ENCODE measurements around the gene CFAP157.
"Not testable (repeated sequence)": the region's sequence is repeated elsewhere in the genome, so short reads cannot be mapped to it uniquely, and the experiment has no call there.

CFAP157 gene

DNA sequence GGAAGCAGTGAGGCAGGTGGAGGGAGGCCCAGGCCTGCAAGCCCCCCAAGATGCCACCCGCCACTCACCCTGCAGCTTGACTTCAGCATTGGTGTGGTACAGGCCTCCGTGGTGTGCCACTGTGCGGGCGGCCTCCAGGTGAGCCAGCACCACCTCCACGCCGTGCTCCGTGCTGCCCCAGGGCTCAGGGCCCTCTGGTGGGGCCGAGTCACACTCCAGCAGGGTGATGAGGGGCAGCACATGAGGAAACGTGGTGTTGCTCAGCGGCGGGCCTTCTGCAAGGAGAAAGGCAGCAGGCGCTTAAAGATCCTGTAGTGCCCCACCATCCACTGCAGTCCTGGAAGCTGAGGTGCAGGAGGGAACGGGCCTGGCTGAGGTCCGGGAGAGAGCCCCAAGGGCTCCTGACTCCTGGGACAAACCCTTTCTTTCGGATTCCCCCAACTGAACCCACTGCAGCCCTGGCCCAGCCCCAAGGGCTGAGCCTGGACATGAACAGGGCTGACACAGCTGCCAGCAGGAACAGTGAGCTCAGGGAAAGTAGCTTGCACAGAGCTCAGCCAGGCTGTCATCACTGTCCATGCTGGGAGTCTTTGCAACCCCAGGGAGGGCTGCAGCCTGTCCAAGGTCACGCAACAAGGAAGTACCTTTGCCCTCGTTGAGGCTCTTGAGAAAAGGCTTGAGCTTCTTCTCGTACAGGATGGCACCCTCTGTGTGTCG is 33.0 kb downstream of the CFAP157 start:
- DNase-seq = no peak

DNA sequence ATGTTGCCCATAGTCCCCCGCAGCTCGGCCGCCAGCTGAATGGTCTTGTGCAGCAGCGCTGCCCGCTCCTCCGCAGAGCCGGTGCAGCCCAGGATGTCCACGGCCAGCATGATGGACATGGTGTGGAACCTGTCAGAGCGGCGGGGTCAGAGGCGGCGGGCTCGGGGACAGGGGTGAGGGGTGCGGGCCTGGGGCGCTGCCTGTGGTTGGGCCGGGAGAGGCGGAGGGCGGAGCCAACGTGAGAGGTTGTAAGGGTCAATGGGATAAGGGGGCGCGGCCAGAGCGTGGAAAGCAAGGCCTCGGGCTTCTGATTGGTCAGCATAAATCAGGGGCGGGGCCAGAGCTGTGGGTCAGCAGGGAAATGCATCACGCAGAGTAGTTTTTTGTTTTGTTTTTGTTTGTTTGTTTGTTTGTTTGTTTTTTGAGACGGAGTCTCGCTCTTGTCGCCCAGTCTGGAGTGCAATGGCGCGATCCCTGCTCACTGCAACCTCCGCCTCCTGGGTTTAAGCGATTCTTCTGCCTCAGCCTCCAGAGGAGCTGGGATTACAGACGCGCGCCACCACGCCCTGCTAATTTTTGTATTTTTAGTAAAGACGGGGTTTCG is 35.1 kb downstream of the CFAP157 start:
- peak in 1 of 2 experiments; percentile 59 for DNase-seq

DNA sequence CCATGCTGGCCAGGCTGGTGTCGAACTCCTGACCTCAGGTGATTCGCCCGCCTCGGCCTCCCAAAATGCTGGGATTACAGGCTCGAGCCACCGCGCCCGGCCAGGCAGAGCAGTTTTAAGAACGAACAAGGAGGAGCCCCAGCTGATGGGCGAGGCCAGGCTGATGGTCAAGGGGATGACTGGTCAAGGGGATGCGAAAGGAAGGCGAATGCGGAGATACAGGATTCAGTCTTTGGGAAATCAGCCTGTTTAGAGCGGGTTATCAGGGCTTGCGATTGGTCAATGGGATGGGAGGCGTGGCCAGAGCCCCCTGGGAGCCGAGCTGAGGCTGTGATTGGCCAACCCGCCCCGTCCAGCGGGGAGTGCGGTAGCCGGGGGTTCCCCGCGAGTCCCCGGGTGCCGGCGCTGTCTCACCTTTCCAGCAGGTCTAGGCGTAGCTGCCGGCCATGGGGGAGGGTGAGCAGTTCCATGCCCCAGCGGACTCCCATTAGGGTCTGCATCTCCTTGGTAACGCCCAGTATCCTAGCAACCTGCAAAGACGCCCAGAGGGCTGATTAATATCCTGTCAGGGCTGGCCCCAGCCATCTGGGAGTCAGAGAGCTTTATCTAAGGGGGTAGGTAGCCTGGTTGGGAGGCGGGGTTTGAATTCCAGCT is 35.8 kb downstream of the CFAP157 start:
- DNase-seq = peak; percentile 70 to 79

- no peak for DNase-seq
Observed at GRCh38 chr9:127744398-127745110, 37.8 kb downstream of the CFAP157 start.

DNA sequence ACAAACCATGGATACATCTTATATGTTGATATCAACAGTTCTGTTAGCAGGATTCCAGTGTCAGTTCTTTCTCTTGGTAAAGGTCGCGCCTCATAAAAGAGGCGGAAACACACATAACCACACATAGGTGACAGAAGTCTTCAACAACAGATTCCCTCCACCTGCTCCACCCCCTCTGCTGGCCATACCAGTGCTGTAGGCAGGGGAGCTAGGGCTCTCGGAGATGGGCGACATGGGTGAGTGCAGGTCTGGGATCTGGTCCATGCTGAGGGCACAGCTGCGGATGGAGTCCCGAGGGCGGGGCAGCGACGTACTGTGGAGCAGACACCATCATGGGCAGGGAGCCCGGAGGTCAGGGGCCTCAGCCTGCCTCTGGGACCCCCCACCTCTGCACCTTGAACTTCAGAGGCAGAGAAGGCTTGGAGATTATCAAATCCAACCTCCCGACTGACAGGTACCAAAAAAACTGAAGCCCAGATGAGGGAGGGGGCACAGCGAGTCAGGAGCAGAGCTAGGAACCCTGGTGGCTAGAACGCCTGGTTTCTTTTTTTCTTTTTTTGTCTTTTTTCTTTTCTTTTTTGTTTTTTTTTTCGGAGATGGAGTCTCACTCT is 40.3 kb downstream of the CFAP157 start:
- DNase-seq = peak; percentile 33 to 55

GRCh38 chr9:127749090-127749787 is 42.5 kb downstream of the CFAP157 start:
- no peak for DNase-seq

- DNase-seq = no peak
Observed at GRCh38 chr9:127751269-127752054, 44.7 kb downstream of the CFAP157 start.

- no peak for DNase-seq
Observed at GRCh38 chr9:127753148-127753547, 46.4 kb downstream of the CFAP157 start.

DNA sequence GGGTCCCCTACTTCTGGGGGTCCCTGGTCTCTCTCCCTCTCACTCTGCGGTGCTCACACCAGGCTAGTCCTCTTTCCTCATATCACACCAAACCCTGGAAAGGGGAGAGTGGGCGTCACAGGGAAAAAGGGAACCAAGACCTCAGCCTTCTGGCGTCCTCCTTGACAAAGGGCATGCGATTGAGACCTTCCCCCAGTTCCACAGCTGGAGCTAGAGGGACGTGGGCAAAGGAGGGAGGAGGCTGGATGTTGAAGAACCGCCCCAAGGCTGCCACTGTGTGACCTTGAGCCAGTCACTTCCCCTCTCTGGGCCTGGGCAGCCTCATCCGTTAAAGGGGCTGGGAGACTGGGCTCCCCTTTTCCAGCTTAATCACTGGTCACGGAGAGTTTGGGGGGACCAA is 46.8 kb downstream of the CFAP157 start:
- no peak for DNase-seq

DNA sequence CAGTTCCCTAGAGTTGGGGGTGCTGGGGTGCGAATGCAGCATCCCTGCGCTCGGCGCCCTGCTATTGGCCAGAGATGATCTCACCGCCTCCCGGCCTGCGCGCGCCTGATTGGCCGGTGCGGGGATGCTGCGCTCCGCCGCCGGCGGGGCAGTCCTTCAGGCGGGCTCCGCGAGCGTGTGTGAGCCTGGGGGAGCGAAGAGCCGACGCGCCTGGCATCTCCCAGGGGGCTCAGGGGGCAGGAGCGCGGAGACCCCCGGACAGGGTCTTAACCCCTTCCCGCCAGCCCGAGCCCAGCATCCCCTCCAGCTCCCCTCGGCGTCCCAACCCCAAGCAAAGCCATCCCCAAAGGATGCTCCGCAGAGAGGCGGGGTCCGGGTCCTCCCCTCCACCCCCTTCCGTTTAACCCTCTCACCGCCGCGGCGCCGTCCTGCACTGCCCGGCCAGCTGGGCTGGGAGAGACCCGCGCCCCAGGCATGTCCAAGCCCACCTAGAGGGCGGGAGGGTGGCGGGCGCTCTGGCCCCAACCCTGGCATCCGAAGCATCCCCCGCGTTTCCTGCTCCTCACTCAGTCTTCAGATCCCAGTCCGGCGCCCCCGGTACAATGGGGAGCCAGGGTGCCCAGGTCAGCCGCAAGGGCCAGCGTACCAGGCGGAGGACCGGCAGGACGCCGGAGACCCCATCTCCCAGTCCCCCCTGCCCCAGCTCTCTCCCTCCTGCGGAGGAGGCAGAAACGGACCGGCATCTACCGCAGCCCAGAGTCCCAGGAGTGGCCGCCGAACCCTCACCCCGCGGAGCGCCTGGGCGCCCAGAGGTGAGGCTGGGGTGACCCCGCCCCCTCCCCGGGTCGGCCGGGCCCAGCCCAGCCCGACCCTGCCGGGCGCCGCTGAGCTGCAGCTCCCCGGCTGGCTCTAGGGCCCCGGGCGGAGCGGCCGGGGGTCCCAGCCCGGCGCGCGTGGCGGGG is 47.6 kb downstream of the CFAP157 start:
- no peak for DNase-seq

DNA sequence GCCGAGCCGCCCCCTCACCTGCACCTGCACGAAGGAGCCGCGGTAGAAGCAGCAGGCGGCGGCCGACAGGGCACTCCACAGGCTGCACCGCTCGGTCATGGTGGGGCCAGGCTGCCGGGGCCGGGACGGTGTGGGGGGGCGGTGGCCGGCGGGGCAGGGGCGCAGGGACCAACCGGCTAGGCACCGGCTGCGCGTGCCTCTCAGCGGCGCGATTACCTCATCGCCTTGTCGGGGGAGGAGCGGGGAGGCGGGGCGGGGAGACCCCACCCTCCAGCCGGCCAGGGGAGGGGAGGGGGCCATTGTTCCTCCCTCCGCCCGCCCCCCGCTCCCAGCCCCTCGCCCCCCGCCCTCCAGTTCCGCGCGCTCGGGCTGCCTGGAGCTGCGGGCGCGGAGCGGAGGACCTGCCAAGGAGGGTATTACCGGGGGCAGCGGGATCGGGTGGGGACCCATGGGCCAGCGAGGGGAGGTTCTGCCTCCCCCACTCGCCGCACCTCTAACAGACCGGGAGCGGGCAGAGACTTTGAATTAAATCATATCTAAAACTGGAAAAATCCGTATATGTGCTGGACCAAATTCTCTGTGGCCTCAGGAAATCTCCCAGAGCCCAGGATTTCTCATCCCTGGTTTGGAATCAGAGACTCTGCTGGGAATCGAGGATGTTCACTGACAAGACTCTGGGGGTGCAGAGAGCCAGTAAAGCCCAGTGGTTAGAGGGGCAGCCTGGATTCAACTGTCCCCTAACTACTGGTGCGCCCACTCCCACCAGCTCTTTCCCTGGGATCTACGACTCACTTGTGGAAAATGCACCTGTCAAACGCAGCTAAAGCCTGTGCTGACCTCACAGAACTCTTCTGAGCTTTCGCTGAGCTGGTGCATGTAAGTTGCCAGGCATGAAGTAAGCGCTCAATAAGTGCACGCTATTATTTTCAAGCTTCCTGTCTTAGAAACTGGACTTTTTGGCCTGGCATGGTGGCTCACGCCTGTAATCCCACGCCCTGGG is 48.6 kb downstream of the CFAP157 start:
- DNase-seq = no peak

GRCh38 chr9:127756233-127756632 is 49.4 kb downstream of the CFAP157 start:
- DNase-seq = no peak

GRCh38 chr9:127756776-127757175 is 50.0 kb downstream of the CFAP157 start:
- not testable (repeated sequence) for DNase-seq

GRCh38 chr9:127758843-127759242 is 52.1 kb downstream of the CFAP157 start:
- no peak for DNase-seq

GRCh38 chr9:127761061-127761460 is 54.3 kb downstream of the CFAP157 start:
- no peak for DNase-seq

GRCh38 chr9:127761491-127761956 is 54.7 kb downstream of the CFAP157 start:
- DNase-seq = no peak

GRCh38 chr9:127762111-127762676 is 55.4 kb downstream of the CFAP157 start:
- no peak for DNase-seq

DNA sequence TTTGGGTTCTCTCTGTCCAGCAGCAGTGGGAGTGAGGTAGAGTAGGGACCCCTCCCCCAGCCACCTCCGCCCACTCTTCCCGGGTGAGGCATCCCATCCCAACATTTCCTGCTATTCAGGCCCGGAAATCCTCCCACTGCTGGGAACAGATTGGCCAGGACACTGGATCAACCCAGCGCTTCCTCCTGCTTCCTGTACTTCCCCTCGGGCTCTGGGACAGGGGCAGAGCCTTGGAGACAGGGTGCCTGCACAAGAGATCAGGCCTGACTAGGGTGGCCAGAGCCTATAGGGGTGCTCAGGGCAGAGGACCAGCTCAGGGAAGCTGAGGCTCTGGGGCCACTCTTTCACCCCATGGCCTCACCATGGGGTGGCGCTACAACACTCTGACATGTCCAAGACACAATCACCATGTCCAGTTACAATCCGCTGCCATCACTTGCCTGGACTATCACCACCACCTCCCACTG is 57.2 kb downstream of the CFAP157 start:
- peak in 1 of 2 experiments; percentile 38 for DNase-seq

Data from SHP77 (cell line).